Endometrial microvascular endothelial cells (primary cell): Measurements from ENCODE around the gene CCDC194. TPM values are rescaled to one million over a fixed set of nuclear protein-coding genes. Genes with fewer than 3 reads are reported as not detected.

Experiments
- in situ Hi-C: cut with HindIII; loops from 2 replicates; pipeline ENCODE4 v1.10.0; 2017; ENCODE audit warnings: low sequenced_read_pairs, low pct_unique_long_range_greater_than_20kb; ENCODE audit errors: inconsistent ontology term
- total RNA-seq: library from RNA; depleted of rRNA; stranded (reverse); fragments of >200 nt; gene quantifications from one replicate; pipeline ENCODE4 v1.2.3, GENCODE V29; 2015; ENCODE audit errors: inconsistent ontology term

Gene CCDC194
- total RNA-seq, 1 donor from 2014 or later: not detected

DNA sequence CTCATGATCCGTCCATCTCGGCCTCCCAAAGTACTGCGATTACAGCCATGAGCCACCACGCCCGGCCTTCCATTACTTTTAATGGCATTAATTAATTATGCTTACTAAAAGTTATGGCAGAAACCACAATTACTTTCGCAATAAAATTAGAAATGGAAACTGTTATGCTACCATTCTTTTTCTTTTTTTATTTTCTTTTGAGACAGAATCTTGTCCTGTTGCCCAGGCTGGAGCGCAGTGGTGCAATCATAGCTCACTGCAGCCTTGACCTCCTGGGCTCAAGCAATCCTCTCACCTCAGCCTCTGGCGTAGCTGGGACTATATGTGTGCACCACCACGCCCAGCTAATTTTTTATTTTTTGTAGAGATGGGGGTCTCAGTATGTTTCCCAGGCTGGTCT is 16.0 kb upstream of the CCDC194 start:
- in situ Hi-C loops: no loop called here

- in situ Hi-C loops: no loop called here
Observed at GRCh38 chr19:17406887-17407196, 12.8 kb upstream of the CCDC194 start.

- in situ Hi-C loops: no loop called here
Observed at GRCh38 chr19:17406046-17406886, 12.3 kb upstream of the CCDC194 start.

GRCh38 chr19:17405250-17406045 is 11.5 kb upstream of the CCDC194 start, which contains the start of gene BST2:
Gene BST2 (minus strand): TSS chr19:17405630. CDS start chr19:17405575, 55 bp downstream.
- in situ Hi-C loops: no loop called here

DNA sequence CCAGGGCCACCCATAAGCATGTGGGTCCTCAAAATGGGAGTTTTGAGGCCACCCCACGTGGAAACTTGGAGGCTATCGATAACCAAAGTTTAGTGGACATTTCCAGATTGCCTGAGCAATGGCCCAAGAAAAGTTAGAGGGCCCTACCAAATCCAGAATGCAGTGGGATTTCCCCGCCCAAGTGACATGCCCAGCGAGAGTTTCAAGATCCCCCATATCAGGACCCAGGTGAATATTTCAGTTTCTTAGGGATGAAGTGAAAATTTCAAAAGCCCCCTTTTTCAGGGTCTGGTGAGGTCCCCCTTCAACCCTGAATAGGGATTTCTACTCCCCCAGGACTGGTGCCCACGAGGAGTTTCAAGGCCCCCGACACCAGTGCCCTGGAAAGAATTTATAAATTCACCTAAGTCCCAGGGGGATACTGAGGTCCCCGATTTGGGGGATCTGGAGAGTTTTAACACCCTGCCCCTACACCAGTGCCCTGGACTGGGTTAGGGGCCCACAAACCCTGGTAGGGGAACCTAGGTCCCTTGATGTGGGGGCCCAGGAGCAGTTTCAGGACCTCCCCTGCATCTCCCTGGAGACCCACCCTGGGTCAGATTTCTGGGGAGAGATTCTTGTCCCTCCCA is 10.7 kb upstream of the CCDC194 start:
- in situ Hi-C loops: no loop called here

- in situ Hi-C loops: no loop called here
Observed at GRCh38 chr19:17404015-17404414, 10.0 kb upstream of the CCDC194 start.

DNA sequence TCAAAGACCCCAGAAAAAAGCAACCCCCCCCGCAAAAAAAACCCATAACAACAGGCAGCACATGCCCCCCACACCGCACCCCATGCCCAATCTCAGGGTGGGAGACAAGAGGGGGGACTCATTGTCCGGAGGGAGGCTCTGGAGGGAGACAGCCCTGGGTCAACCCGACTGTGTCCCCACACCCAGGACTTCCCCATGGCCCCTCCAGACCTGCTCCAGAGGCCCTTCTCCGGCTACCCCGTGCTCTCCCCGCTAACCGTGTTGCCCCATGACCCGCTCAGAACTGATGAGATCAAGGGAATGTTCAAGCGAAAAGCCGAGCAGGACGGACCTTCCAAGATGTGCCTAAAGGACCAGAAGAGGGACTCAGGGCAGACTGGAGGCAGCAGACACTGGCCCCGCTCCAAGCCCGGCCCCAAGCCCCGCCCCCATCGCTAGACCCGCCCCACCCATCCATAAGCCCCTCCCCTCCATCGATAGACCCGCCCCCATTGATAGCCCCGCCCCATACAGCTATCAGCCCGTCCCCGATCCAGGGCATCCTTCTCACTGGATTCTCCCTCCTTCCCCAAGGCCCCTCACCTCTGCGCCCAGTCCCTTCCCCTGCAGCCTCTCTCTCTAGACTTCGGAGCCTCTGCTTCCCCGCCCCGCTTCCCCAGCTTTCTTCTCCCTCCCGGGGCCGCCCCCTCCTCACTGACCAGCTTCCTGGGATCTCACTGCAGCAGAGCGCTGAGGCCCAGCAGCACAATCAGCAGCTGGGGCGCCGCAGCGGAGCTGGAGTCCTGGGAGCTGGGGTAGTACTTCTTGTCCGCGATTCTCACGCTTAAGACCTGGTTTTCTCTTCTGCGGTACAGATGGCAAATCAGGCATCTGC is 9.2 kb upstream of the CCDC194 start:
- in situ Hi-C loops: no loop called here

GRCh38 chr19:17401628-17402027 is 7.6 kb upstream of the CCDC194 start:
- in situ Hi-C loops: no loop called here

DNA sequence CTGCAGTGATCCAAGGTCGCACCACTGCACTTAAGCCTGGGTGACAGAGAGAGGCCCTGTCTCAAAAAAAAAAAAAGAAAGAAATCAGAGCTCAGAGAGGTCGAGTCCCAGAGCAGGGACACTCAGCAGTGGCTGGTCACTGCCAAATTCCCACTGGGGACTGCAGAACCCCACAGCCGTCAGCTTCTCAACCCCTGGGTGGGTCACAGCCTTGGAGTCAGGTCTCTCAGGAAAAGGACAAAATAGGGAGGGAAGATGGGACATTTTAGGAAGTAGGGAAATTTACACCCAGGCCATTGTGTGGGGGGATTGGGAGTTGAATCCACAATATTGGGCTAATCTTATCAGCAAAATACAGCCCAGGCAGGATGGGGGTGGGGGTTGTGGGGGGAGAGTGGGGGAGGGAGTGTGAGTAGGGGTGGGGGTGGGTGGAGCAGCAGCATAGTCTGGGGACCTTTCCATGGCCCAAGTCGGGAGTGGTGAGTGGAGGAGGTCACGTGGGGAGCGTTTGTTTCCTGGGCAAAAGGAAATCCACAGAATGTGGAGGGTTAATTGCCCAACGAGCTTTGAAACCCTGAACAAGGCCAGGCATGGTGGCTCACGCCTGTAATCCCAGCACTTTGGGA is 5.0 kb upstream of the CCDC194 start:
- in situ Hi-C loops: no loop called here

GRCh38 chr19:17394891-17395415 is 957 bp upstream of the CCDC194 start:
- in situ Hi-C loops: no loop called here

DNA sequence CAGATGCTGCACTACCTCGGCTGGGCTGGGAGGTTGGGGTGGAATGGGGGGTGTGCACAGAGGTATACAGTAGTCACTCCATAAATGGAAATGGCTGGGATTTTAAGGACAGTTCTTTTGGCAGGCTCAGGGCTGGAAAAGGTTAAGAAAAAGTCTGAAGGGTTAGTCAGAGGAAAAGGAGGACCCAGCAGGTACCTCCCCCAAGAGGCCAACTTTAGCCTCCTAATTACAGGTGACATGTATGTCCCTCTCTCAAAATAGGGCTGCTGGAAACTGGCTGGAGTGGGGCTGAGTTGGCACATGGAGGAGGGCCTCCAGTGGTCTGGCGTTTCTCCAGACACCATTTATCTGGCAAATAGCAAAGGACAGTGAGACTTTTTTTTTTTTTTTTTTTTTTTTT is 994 bp downstream of the CCDC194 start:
- in situ Hi-C loops: no loop called here

DNA sequence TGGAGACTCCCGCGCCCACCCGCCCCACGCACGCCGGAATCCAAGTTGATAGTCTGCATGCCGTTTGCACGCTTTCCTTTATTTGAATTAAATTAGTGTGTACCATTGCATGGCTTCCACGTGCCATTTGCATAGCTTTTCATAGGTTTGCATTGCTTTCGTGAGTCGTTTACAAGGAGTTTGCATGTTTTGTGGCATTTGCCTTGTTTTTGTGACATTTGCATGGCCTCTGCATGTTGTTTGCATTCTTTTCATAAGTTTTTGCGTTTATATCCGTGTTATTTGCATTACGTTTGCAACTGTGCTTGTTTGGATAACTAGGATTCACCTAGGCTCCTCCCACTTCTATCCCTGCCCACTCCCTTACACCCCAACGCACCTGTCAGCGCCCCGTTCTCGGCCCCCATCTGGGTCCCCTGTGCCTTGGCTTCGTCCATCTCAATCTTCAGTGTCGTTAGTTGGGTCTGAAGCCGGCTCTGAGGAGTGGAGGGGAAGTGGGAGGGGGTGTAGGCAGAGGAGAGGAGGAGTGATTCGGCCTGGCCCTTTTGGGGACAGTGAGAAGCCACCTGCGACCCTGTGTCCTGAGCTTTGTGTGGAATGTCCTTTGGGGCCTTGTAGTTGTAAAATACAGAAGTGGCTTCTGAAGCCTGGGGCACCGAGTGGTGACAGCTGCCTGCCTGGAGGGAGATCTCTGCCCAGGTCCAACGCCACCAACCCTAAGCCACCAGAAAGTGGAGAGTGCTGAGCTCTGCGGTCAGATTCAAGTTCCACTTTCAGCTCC is 2.4 kb downstream of the CCDC194 start:
- in situ Hi-C loops: no loop called here

- in situ Hi-C loops: no loop called here
Observed at GRCh38 chr19:17390665-17391370, 3.2 kb downstream of the CCDC194 start.

DNA sequence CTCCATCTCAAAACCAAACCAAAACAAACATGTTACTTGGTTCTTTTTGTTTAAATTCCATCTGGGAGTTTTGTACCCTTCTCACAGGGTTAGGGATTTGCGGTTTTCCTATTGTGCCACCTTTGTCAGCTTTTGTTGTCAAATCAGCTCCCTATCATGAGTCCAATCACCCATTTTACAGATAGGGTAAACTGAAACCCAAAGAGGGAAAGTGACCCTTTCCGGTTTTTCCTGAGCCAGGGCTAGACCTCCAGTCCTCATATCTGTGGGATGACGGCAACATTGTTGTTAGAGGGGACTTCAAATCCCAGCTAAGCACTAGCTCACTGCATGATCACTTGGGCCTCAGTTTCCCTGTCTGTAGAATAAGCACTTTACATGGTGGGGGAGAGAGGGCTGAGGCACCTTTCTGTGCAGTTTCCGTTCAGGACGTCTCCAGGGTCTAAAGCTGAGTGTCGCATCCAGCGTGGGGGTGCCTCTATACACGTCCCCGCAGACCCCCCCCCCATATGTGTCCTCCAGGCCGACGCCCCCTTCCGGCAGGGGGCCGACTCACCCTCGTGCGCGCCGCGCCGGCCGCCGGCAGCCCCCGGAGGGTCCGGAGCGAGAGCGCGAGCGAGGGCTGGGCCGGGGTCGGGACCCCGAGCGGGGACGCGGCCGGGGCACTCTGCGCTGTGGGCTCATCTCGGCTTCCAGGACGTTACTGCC is 3.9 kb downstream of the CCDC194 start:
- in situ Hi-C loops: no loop called here

- in situ Hi-C loops: no loop called here
Observed at GRCh38 chr19:17389288-17389687, 4.7 kb downstream of the CCDC194 start.

DNA sequence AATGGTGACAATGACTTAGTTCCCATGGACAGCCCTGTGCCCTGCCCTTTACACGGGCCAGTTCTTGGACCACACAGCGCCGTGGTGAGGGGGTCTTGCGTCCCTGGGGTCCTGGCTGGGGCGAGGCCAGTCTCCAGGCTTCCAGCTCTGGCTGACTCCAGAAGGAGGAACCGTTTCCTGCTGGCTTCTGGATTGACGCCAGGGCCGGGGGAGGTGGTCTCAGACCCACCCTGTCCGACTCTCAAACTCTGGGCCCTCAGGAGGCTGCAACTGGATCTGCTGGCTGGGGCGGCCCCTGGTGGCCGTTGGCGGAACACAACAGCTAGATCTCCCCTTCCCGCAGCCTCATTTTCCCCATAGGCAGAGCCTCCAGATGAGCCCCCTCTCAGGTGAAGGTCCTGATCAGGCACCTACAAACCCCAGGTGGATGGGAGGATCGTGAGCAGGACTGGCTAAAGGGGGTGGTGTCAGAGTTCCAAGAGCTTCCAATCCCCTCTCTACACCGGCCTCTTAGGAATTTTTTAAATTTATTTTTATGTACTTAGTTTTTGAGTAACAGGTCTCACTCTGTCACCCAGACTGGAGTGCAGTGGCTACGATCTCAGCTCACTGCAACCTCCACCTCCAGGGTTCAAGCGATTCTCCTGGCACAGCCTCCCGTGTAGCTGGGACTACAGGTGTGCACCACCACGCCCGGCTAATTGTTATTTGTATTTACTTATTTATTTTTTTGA is 8.0 kb downstream of the CCDC194 start:
- in situ Hi-C loops: no loop called here
